Raji (cell line): ENCODE results near the gene ABHD13.

Experiments
- POLR2A ChIP-seq: IDR thresholded peaks from 2 replicates; pipeline ENCODE4 v1.6.1; 2011; ENCODE audit warnings: low read depth, low read length, control low read depth; ENCODE audit not compliant: insufficient read depth

ABHD13 gene

GRCh38 chr13:108270442-108270841 is 52.2 kb downstream of the ABHD13 start:
- TF ChIP-seq POLR2A: no peak

DNA sequence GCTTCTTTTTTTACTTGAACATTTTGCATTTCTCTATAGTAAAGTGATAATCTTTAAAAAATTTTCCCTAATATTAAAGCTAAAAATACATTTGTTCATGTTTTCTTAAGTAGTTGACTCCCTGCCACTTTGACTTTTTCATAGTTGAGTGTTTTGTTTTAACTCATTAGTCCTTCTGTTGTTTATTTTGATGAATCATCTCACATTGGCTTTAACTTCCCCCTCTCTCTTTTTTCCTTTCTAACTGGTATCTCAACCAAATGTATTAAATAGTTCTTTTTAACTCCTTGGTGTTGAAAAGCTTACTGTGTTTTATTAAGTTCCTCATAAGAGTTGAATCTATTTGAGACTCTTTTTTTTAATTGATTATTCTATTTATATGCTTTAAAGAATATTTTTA is 54.1 kb downstream of the ABHD13 start:
- TF ChIP-seq POLR2A: no peak

GRCh38 chr13:108273429-108274118 is 55.4 kb downstream of the ABHD13 start:
- TF ChIP-seq POLR2A: no peak

DNA sequence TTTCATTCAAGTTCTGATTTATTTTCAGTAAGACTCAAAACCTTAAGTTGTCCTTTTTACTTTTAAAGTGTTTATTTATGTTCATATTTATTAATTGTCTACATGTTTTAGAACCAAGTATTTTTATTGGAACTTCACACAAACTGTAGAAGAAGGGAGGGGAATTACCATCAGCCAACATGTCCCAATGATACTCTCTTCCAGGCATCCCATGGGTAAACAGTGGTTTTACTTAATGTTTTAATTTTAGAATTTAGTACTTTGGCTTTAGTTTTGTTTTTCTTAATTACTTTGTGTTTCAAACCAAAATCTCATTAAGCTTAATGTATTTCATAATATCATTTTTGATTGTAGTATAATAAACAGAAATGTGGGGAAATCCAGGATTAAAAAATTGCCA is 56.5 kb downstream of the ABHD13 start:
- TF ChIP-seq POLR2A: no peak

DNA sequence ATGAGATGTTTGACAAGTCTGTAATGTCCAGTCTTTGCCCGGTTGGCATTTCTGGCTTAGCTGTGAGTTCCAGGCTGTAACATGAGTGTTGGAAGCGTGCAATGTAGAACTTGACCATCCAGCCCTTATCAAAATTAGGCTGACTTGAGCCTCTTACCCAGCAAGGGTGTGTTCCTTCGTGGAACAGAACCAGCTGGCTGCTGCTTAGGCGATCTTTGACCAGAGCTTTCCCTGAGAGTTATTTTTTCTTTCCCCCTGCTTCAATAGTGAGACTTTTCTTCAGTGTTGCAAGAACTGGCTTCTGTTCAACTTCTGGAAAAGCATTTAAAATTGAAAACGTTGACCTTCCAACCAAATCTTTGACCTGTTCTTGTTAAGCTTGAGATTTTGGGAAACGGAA is 57.9 kb downstream of the ABHD13 start:
- no peak for TF ChIP-seq POLR2A

- TF ChIP-seq POLR2A: no peak
Observed at GRCh38 chr13:108278466-108278865, 60.3 kb downstream of the ABHD13 start.

GRCh38 chr13:108281901-108282300 is 63.7 kb downstream of the ABHD13 start:
- TF ChIP-seq POLR2A: no peak

GRCh38 chr13:108283110-108283509 is 64.9 kb downstream of the ABHD13 start:
- no peak for TF ChIP-seq POLR2A
